ENCODE data around the gene CADM3.
A peak's percentile ranks its signal among the peaks of the same experiment; 100 is the strongest.

CADM3 gene

DNA sequence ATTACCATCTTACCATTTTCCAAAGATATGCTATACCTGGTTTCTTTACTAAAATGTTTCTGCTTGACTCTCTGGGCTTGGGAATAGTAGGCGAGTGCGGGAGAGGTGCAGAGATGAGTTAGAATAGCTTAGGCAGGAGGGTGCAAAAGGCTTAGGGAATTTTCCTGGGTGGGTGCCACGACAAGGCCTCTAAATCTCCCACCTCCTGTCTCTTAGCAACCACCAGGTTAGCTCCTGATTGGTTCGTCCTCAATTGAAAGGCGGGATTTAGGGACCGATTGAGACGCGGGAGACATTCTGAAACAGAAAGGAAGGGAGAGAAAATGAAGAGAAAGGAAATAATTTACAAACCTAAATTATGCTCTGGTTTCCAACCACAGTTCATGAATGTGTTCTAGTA, 36.4 kb downstream of the CADM3 start:
- peak; percentile 91 for DNase-seq

DNA sequence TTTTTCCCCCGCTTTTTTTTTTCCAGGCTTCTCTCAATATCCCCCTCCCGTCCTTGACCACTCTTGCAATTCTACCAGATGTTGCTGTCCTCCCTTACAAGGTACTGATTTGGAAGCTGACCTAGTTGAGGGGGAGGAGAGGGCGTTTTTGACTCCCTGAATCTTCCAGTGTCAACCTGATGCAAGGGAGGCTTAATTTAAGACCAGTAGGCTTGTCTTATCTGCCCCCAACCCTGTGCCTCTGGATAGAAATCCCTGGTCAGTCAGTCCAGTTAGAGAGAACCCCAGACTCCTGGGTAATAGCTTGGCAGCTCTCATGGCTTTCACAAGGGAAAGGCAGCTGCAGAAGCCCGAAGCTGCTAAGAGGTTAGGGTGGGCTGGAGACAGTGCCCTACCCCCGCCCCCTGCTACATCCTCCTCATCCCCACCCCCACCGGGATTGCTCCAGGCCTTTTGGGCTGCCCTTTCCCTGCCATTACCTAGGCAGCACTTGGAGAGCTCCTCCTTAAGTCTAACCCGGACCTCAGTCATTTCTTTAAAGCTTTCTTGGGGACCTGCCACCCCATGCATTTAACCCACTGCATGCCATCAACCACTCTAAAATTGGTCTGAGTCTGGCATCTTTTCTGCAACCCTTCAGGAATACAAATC, 36.9 kb downstream of the CADM3 start:
- DNase-seq = peak; percentile 59

DNA sequence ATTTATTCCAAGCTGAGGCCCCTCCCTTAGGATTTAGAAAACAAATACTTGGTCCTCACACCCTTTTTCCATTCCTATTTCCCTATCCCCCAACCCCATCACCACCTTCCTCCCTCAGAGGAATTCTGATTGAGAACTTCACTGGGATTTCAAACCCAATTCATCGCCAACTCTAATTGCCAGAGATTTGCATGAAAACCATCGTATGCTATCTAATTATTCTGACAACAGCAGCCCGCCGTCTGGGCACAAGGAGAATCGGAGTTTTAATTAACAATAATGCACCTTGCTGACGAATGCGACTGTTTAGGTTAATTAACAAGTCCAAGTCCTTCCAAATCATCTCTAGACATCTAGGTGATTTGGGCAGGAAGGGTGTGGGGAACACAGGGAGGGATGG, 37.6 kb downstream of the CADM3 start:
- DNase-seq = no peak

DNA sequence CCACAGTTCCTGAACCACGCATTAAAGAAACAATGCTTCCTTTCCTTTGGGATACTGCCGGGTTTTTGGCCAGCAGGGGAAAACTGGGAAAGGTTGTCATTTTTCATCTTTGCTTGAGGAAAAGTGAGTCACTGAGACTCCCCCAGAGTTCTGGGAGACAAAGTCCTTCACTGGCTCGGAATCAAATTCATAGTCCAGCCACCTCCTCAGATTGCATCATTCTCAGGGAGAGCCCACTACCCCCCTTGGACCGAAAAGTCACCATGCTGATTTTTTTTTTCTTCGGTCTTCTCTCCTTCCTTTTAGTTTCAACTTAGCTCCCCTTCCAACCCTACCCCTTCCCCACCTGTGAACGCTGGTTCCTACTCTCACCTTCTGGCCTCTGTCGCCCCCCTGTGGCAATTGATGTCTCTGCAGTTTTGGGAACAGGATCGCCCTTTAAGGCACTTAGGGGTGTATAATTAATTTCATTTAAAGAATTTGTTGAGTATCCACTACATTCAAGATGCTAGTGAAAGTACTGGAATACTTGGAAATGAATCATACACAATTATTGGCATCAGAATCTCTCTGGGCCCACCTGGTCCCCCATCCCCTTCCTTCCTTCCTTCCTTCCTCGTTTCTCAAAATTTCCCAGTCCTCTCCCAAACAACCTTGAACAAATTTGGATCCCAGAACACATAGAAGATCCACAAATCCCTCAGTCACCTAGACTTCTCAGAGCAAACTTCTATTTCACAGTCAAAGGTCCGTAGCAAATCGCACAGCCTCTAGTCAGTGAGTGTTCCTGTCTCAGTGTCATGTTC, 40.1 kb downstream of the CADM3 start:
- DNase-seq = peak; percentile 81

DNA sequence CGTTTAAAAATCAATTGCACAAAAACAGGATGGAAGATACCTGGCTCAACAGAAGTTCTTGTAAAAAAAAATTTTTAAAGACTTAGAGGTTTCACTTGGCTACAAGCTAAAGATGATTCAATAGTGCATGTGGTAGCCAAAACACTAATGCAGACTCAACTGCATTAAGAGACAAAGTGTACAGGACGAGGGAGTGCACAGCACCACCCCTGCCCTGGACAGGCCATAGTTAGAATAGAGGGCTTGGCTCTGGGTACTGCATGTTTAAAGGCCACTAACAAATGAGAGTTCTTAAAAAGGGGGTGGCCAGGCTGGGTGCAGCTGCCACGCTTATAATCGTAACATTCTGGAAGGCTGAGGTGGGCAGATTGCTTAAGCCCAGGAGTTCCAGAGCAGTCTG, 41.2 kb downstream of the CADM3 start:
- DNase-seq = peak; percentile 65

DNA sequence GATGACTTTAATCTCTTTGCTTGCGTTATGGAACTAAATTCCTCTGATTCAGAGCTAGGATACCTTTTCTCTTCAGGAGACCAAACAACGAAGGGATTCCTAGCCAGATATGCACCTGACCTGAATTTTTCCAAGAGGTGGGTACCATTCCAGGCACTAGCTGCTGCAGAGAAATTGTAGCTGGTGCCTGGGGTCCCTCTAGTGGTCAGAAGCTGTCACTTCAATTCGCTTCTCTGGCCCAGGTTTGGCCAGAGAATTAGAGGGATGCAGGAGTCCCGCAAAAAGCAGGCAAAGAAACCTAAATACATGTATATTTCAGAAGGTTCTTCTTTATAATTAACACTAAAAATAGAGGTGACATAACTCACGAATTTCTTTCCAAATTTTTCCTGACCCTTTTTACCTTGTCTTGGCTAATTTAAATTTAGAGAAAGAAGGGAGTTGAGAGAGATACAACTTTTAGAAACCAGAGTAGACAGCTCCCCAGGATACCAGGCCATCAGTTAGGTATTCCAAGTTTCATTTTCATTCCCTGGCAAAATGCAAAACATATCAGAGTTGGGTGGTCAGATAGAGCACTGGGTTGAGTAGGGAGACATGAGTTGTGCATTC, 42.8 kb downstream of the CADM3 start:
- DNase-seq = peak; percentile 75

DNA sequence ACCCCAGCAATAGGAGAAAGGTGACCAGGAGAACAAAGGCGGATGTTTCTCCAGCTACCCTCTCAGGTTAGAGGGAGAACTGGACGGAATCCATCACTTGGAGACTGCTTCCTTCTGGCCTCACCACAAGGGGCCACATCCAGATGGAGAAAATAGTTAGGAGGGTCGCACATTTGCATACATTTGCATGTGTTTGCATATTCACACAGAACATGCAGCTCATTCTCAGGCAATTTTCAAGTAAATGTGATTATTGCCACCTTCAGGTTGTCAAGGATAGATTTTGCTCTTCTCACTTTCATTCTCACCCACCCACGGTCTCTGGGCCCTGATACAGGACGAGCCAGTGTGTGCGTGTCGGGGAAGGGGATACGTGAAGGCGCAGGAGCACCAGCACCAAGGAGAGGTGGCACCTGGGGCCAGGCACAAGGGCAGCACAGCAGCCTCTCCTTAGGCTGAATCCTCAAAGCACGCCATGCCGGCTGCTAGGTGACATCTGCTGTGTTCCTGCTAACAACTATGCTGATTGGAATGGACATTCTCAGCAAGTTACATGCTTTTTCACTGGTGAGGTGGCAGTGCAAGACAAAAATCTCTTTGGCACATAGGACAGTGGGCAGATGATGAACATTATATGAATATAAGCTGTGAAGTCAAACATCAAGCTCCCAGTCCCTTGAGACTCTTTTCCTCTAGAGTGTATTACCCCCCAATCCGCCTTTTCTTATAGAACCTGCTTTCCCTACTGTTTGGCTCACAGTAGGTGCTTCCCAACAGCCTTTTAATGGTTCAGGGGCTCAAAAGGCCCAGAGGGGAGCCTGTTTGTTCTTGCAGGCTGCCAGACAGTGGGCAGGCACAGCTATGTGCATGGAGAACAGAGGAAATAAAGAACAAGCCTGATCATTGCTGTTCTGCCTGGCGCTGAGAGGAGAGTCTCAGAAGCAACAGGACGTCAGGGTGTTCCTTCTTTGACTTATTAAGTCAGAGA, 47.5 kb downstream of the CADM3 start:
- no peak for DNase-seq

DNA sequence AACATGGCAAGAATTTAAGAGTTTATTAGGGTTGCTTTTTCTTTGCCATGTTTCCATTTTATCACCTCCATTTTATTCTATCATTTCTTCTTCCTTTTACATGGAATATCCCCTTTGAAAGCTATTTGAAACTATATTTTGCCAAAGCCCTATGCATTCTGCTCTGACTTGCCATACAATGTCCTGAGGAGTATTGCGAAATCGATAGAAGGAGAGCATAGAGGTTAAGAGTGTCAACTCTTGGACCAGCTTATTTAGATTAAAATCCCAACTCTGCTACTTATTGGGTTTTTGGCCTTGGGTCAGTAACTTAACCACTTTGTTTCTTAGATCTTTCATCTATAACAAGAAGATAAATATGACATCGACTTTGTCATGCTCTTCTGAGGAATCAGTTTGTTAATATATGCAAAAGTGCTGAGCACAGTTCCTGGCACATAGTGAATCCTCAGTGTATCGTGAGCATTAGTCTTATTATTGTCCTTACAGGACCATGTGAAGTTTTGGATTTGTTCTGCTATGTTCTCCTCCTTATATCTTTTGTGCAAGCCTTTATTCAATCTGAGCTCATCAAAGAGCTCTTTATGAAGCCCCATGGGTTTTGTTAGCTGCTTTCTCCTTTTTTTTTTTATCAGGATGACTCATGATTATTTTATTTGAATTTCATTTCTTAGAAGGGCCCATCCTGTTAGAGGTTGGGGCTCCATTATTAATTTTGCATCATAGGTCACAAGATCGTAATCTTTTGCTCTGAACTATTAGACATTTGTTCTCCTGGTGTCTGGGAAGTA, 50.9 kb downstream of the CADM3 start:
- DNase-seq = no peak

DNA sequence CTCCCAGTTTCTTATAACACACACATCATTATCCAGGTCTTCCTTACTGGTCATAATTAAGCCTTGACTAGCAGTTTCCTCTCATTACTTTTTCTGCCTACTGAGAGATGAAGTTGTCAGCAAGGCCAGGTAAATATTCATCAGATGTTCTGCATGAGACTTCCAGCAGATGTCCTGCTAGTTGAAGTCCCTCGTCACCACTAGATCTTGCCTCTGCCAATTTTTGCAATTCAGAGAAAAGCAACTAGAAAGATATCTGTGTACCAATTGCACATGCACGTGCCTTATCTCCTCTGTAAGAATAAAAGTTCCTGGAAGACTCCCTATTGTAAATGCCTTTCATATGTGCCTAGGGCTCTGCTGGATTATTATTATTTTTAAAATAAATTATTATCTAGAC, 51.6 kb downstream of the CADM3 start:
- DNase-seq = no peak

DNA sequence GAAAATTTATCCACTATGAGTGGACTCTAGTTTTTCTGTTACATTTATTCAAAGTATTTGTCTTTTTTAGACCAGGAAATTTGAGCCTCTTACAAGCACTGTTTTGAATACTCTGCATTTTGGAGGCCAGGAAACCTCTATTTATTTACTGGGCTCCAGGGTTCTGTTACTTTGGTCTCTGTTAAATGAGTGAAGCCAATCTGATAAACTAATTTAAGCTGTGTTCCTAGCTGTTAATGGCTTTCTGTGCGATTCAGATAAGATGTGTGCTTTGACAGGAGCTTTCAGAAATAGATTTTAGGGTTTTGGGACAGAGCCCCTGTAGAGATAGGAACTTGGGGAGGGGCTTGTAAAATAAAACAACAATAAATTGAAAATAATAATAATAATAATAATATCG, 57.1 kb downstream of the CADM3 start:
- DNase-seq = no peak

DNA sequence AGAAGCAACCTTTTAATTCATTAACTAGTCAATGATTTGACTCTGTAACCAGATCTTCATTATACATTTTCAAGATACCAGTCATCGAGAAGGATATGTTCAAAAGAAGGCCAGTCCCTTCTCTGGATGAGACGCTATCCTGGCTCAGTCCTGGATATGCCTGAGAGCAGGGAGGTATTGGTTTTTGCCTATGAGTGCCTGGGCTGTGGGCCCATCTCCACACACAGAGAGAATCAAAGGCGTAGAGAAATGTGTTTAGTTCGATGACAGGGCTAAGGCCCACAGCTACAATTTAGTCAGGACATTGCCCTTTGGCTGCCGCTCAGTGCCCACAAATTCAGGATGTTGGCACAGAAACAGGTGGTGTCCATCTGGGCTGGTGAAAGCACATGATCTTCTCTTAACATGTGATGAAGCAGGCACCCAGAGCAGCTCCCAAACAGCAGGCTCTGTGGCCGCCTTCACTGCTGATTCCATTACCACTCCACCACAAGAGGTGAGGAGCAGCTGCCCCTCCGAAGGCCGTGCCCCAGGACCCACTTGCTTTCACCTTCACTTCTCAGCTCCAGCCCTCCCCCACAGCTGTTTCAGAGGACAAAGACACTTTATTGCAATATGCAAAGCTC, 58.0 kb downstream of the CADM3 start:
- DNase-seq = no peak

DNA sequence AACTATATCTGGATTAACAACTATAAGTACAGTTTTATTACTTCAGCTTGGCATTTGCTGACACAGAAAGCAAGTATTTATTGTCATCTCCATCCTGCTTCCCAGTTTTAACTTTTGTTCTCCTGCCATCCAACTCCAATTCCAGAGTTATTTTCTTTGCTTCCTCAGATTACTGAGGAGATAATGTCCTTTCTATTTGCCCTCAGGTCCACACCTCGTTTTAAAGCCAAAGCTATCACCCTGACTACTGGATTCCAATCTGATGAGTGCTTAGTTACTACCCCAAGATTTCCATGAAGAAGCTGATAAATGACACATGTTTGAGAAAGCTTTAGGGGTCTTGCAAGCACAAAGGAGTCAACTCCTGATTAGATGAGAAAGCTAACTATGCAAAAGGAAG, 58.5 kb downstream of the CADM3 start:
- DNase-seq = no peak

DNA sequence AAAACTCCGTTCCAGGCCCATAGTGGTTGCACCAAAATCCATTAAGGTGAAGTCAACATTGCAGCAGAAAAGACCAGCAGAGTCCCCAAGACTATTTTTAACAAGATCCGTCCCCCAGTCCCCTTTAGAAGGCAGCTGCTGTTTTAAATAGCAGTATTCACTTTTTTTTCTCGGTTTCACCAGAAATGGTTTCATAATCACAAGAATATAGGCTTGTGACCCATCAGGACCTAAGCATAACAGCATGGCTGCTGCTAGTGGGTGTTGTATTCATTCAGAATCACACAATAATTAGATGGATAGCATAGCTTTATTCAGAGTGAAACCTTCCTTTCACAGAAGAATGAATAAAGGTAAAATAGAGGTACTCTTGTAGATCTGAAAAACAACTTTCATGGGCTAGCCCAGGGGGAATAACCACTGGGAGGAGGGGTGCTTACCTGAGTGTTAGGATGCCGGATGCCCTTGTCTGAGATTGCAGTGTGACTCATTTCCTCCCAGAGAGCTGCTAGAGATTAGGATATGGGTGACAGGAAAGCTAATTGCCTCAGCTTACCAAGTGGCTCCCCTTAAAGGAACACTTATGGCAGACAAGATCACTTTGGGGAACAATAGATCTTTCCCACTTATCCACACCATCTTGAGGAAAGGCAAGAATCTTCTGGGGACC, 68.3 kb downstream of the CADM3 start:
- no peak for DNase-seq

DNA sequence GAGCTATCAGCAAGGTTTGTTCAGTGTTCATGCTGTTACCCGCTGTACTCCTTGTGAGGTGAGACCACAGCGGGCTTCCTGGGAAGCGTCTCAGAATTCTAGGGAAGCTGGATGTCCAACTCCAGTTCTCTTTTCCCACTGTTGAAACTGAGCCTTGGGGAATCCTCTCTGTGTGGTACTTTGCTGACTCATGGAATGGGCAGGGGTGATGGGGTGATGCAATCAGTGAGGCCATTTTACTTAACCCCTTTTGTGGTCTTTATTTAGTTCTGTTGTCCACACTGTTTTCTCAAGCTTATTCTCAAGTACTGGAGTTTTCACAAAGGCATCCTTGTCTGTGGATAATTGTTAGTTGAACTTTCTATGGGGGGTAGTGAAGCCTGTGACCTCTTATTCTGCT, 75.9 kb downstream of the CADM3 start:
- DNase-seq = no peak

DNA sequence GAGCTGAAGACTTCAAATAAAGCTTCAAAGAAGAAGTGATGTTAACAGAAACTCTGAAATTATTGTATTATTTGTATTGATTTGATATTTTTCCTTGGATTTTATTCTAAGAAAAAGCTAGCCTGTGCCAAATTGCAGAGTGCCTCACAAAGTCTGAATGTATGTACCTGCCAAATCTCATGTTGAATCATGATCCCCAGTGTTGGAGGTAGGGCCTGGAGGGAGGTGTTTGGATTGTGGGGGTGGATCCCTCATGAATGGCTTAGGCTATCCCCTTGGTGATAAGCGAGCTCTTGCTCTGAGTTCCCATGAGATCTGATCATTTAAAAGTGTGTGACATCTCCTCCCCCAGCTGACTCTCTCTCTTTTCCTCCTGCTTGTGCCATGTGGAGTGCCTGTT, 76.9 kb downstream of the CADM3 start:
- DNase-seq = no peak

DNA sequence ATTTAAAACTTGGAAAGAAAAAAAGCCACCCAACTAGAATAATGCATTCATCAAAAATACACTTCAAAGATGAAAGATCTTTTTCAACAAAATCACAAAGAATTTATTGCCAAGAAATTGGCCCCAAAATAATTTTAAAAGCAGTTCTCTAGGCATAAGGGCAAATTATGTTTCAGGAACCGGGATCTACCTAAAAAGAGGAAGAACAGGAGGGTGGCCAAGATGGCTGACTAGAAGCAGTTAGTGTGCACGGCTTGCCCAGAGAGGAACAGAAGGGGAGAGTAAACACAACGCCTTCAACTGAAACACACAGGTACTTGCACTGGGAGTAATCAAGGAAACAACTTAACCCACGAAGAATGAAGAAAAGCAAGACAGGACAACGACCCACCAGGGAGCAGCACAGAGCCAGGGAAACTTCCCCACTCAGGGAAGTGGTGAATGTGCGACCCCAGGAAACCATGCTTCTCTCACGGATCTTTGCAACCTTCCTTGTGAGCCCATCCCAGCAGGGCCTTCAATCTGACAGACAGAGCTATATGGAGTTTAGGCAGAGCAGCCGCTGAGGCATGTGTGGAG, 79.3 kb downstream of the CADM3 start:
- DNase-seq = peak; percentile 26
